Measurements from ENCODE around the gene CSMD2.

Gene CSMD2

GRCh38 chr1:33966346-33967141 is 198.5 kb downstream of the CSMD2 start:
- in situ Hi-C loops (cut with HindIII; ENCODE audit: low sequenced_read_pairs): no loop called here

GRCh38 chr1:33965086-33965485 is 199.9 kb downstream of the CSMD2 start:
- in situ Hi-C loops (cut with HindIII; ENCODE audit: low sequenced_read_pairs): no loop called here

DNA sequence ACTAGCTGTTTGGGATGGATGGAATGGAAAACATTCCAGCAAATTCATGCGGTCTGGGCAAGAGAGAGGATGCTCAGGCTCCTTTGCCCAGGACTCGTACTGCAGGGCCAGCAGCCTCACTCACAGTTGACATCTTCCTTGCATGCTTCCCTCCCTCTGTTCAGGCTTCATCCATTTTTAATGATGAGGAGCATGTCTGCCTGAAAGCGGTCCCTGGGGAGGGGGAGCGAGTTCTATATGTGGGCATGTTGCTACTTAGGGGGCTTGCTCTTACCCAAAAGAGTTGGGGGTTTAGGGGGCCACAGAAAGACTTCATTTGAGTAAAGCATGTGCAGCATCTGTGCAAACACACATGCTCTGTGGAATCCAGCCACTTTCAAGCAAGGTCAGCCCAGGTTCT is 203.0 kb downstream of the CSMD2 start:
- in situ Hi-C loops (cut with HindIII; ENCODE audit: low sequenced_read_pairs): no loop called here

- in situ Hi-C loops (cut with HindIII; ENCODE audit: low sequenced_read_pairs): no loop called here
Observed at GRCh38 chr1:33960188-33960895, 204.7 kb downstream of the CSMD2 start.

DNA sequence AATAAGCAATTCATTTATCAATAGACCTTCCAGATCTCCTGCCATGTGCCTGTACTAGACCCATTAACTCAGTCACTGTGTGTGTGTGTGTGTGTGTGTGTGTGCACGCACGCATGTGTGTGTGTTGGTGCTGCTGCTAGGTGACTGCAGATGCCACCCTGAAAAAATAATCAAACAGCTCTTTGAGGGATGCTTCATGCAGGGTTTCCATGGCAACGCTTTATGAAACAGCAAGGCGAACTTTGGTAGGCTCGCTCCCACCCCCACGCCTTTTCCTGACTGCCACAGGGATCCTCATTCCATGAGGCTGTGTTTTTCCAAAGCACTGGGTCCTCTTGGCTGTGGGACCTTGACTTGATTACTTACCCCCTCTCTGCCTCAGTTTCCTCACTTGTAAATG is 207.2 kb downstream of the CSMD2 start:
- in situ Hi-C loops (cut with HindIII; ENCODE audit: low sequenced_read_pairs): no loop called here

DNA sequence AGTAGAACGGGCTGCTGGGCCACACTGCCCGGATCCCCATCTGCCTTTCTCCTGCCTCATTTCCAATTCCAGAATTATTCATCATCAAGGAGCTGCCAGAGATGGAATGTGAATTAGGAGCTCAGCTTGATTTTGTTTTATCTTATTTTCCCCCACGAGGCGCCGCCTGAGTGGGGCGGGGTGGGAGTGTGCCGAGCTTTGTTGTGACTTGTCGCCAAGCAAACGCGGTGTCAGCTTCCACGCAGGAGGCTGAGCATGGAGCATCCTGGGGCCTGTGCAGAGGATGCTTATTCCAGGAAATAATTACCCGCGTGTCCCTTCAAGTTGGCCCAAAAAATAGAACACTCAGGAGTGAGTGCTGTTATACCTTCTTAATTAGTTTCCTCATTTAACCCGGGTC is 209.9 kb downstream of the CSMD2 start:
- in situ Hi-C loops (cut with HindIII; ENCODE audit: low sequenced_read_pairs): no loop called here

DNA sequence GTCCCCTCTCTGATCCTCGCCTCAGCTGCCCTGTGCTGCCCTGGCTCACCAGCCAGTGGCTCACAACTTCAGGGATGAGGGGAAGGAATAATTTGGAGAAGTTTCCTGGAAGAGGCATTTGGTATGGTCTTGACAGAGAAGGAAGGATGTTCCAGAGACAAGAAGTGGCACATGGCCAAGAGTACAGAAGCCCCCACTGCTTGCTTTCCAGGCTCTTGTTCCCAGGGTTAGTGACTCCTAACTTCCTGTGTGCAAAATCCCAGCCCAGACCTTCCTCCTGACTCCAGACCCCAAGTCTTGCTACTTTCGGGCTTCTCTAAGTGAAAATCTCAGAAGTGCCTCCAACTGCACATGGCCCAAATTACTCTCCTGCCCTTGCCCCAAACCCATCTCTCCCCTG is 215.5 kb downstream of the CSMD2 start:
- in situ Hi-C loops (cut with HindIII; ENCODE audit: low sequenced_read_pairs): no loop called here

GRCh38 chr1:33948291-33948690 is 216.7 kb downstream of the CSMD2 start:
- in situ Hi-C loops (cut with HindIII; ENCODE audit: low sequenced_read_pairs): no loop called here

DNA sequence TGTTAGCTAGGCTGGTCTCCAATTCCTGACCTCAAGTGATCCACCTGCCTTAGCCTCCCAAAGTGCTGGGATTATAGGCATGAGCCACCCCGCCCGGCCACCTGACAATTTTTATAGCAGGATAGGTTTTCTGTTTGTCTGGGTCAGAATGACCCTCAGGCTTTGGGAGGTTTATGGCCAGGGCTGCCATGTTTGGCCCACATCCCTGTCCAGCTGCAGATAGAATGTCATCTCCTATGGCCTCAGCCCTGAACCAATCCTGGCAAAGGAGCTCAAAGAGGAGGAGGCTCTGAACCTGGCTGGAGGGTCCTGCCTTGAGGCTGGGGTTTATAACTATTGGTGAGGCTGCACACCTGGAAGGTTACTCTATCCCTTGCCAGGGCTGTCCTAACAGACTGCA is 218.2 kb downstream of the CSMD2 start:
- in situ Hi-C loops (cut with HindIII; ENCODE audit: low sequenced_read_pairs): no loop called here

DNA sequence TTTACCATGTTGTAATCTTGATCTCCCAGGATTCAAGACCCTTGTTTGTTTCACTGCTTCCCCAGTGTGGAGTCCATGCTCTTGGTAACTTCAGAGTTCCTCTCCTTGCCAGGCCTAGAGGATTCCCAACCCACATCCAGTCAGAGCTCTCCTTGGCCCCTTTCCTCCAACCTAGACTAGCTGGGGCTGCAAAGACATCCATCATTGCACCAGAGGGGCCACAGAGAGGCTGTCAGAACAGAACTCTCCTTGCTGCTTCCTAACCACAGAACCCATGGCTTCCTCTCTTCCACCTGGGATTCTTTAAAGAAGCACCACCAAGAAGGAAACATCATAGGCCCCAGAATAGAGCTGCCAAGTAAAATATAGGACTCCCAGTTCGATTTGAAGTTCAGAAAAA is 220.2 kb downstream of the CSMD2 start:
- in situ Hi-C loops (cut with HindIII; ENCODE audit: low sequenced_read_pairs): no loop called here

- in situ Hi-C loops (cut with HindIII; ENCODE audit: low sequenced_read_pairs): no loop called here
Observed at GRCh38 chr1:33943978-33944377, 221.1 kb downstream of the CSMD2 start.

GRCh38 chr1:33932871-33933270 is 232.2 kb downstream of the CSMD2 start:
- in situ Hi-C loops (cut with HindIII; ENCODE audit: low sequenced_read_pairs): no loop called here

DNA sequence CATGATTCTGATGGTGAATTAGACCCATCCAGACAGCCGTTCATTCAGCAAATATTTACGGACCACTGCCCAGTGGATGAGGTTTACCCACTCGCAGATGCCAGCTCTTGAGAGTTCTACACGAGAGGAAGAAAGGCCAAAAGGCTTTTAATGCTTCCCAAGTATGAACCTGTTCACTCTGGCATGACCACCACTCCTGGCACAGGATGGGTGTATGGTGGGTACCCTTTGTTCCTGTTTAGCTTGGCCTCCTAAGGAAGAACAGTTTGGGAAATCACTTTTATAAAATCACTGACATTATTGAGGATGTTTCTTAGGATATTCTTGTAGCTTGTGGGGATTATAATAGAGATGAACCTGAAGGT is 233.9 kb downstream of the CSMD2 start:
- in situ Hi-C loops (cut with HindIII; ENCODE audit: low sequenced_read_pairs): no loop called here

DNA sequence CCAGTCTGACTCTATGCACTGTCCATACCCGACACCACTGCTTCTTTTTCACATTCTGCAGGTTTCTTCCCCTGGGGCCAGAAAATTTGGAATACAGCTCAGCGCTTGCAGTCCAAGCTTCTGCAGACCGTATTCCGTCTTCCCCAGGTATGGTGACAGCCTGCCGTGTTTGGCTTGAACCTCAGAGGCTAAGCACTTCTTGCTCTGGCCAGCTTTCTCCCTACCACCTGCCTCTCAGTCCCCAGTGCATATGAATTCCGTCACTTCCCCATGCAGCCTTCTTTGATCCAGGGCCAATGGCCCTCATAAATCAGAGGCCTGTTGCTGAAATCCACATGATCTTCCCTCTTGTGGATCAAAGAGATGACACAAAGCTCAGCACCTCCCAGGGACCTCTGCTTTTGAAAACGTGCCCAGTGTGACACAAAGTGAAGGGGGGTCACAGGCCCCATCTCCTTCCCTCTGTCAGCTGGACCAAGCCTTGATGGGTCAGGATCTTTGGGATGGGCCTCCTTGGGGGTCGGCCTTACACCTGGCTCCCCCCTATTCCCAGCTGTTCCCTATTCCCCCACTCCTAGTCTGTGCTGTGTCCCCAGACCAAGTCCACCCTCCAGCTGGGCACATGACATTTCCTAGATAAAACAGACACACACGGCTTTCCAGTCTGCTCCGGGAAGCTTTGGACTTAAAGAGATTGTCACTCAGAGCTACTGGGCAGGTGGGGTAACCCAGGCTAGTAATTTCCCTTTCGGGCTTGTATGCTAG is 234.5 kb downstream of the CSMD2 start:
- in situ Hi-C loops (cut with HindIII; ENCODE audit: low sequenced_read_pairs): no loop called here

GRCh38 chr1:33928251-33928650 is 236.8 kb downstream of the CSMD2 start:
- in situ Hi-C loops (cut with HindIII; ENCODE audit: low sequenced_read_pairs): no loop called here

DNA sequence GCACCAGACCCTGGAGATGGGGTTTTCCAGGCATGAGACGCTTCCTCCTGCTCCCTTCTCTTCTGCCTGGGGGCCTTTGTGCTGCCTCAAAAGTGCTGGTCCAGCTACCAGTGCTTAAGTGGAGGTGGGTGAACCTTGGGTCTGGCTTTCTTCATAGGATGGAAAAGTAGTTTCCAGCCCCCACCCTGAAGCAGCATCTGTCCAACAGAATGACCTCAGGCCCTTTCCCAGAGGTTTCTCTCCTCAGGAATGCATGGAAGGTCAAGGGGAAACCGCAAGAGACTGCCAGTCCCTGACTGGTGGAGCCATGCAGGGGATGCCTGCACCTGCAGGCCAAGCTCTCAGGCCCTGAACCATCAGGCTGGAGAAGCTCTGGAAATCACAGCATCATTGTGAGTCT is 237.3 kb downstream of the CSMD2 start:
- in situ Hi-C loops (cut with HindIII; ENCODE audit: low sequenced_read_pairs): no loop called here

GRCh38 chr1:33925586-33925985 is 239.4 kb downstream of the CSMD2 start:
- in situ Hi-C loops (cut with HindIII; ENCODE audit: low sequenced_read_pairs): no loop called here

GRCh38 chr1:33921281-33921680 is 243.7 kb downstream of the CSMD2 start:
- in situ Hi-C loops (cut with HindIII; ENCODE audit: low sequenced_read_pairs): no loop called here

DNA sequence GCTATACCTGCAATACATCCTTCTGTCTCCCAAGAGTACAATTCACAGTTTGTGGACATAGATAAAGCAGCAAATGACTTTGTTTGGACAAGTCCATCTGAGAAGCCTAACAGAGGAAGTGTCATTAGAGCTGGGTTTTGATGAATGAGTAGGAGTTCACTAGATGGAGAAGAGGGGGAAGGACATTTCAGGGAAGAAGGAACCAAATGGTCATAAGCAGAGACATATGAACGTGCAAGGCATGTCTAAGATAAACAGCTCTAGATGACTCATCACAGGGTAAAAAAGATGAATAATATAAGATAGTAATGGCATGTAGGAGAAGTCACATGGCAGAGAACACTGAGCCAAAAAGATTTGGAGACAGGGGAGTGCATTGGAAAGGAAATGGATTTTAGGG is 246.7 kb downstream of the CSMD2 start:
- in situ Hi-C loops (cut with HindIII; ENCODE audit: low sequenced_read_pairs): no loop called here

GRCh38 chr1:33916786-33917185 is 248.2 kb downstream of the CSMD2 start:
- in situ Hi-C loops (cut with HindIII; ENCODE audit: low sequenced_read_pairs): no loop called here

- in situ Hi-C loops (cut with HindIII; ENCODE audit: low sequenced_read_pairs): no loop called here
Observed at GRCh38 chr1:33914531-33914930, 250.5 kb downstream of the CSMD2 start.

Measured in DLD1 (cell line).